Suprapubic skin (tissue), 4 donors: Measurements from ENCODE around the gene C4orf17.

Experiments used
- EP300 ChIP-seq: sonication (generic); formaldehyde crosslinking; IDR thresholded peaks from one replicate; pipeline ENCODE4 v1.6.1; 2017; ENCODE audit warnings: antibody characterized with exemption
- POLR2A ChIP-seq, 2 donors: fragments of 450-650 bp; IDR thresholded peaks; one replicate each; pipeline ENCODE4 v1.6.1; 2017; ENCODE audit warnings: antibody characterized with exemption in 2 of 2, mild to moderate bottlenecking in 2 of 2, moderate library complexity in 2 of 2
- POLR2AphosphoS5 ChIP-seq, 3 donors: sonication (generic); formaldehyde crosslinking; IDR thresholded peaks; one replicate each; pipeline ENCODE4 v1.6.1; 2017; ENCODE audit warnings: antibody characterized with exemption in 3 of 3
- TF ChIP-seq, protein P1 (sequence below), 2 donors: fragments of 200-600 bp in 1 of 2; fragments of 450-650 bp in 1 of 2; sonication (generic) in 1 of 2; IDR thresholded peaks; one replicate each; pipeline ENCODE4 v1.5.1; 2016 to 2019; ENCODE audit warnings: antibody characterized with exemption in 2 of 2, mild to moderate bottlenecking in 1 of 2, moderate library complexity in 1 of 2

DNA sequence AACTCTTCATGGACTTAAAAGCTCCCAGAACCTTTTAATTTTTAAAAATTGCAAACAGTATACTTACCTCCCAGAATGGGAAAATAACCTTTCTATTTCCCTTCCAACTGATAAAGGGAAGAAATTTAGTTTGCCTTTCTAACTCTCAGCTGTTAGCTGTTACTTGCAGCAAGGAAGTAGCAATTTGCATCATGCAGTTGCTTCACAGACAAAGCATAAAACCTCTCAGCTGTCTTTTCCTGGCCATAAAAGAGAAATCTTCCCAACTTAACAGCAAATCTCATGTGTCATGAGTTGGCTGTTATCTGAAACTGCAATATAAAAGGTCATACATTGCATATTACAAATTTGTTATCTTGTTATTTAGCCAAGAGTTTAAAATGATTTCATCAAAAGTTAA lies 18.4 kb downstream of the C4orf17 start:
- TF ChIP-seq, protein P1, sequence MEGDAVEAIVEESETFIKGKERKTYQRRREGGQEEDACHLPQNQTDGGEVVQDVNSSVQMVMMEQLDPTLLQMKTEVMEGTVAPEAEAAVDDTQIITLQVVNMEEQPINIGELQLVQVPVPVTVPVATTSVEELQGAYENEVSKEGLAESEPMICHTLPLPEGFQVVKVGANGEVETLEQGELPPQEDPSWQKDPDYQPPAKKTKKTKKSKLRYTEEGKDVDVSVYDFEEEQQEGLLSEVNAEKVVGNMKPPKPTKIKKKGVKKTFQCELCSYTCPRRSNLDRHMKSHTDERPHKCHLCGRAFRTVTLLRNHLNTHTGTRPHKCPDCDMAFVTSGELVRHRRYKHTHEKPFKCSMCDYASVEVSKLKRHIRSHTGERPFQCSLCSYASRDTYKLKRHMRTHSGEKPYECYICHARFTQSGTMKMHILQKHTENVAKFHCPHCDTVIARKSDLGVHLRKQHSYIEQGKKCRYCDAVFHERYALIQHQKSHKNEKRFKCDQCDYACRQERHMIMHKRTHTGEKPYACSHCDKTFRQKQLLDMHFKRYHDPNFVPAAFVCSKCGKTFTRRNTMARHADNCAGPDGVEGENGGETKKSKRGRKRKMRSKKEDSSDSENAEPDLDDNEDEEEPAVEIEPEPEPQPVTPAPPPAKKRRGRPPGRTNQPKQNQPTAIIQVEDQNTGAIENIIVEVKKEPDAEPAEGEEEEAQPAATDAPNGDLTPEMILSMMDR (IDR thresholded peaks at IDR 0.05), result no peak
- no peak for TF ChIP-seq EP300
- TF ChIP-seq POLR2AphosphoS5 (IDR thresholded peaks at IDR 0.05), result no peak
- no peak for TF ChIP-seq POLR2A (IDR thresholded peaks at IDR 0.05)
